Neuron (in vitro differentiated cells): ENCODE measurements around the gene NEDD4L.

Experiments
- H2AFZ ChIP-seq: one replicate; pipeline ENCODE4 v1.6.1; 2013; ENCODE audit warnings: low read depth, mild to moderate bottlenecking, inconsistent platforms, low read length, moderate library complexity
- H3K27me3 ChIP-seq: one replicate; pipeline ENCODE4 v1.6.1; 2013; ENCODE audit warnings: low read length; ENCODE audit not compliant: insufficient read depth
- H3K36me3 ChIP-seq: one replicate; pipeline ENCODE4 v1.6.1; 2013; ENCODE audit warnings: low read length; ENCODE audit not compliant: insufficient read depth
- H3K4me1 ChIP-seq: one replicate; pipeline ENCODE4 v1.6.1; 2013; ENCODE audit warnings: low read length; ENCODE audit not compliant: insufficient read depth
- H3K4me3 ChIP-seq: 2 replicates; pipeline ENCODE4 v1.5.1; 2013; ENCODE audit warnings: mild to moderate bottlenecking, low read length, moderate library complexity
- H3K9me3 ChIP-seq: one replicate; pipeline ENCODE4 v1.6.1; 2013; ENCODE audit warnings: low read length

Gene NEDD4L

DNA sequence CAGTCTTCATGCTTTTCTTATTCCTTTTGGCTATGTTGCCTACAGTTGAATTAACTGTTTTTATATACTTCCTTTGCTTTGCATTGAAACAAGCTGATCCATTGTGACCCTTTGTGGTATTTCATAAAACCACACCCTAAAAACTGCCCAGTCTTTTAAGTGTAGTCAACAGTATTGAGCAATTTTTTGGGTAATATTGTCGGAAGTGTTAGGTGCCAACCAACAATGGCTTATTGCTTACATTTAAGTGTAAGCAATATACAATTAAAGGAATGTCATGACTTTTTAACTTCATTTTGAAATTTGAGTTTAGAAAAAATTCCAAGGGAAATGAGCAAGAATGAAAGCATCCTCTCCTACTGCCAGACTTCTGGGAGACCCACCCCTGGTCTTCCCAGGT is 174.1 kb downstream of the NEDD4L start:
- Histone ChIP-seq H3K36me3 (no peaks in the 10 kb centered on the region), H2AFZ (no peak overlapping the region), H3K4me3 (no peak overlapping the region), H3K4me1 (peaks cover 2% of the 10 kb centered on the region), H3K9me3 (no peaks in the 10 kb centered on the region), H3K27me3 (no peaks in the 10 kb centered on the region)

DNA sequence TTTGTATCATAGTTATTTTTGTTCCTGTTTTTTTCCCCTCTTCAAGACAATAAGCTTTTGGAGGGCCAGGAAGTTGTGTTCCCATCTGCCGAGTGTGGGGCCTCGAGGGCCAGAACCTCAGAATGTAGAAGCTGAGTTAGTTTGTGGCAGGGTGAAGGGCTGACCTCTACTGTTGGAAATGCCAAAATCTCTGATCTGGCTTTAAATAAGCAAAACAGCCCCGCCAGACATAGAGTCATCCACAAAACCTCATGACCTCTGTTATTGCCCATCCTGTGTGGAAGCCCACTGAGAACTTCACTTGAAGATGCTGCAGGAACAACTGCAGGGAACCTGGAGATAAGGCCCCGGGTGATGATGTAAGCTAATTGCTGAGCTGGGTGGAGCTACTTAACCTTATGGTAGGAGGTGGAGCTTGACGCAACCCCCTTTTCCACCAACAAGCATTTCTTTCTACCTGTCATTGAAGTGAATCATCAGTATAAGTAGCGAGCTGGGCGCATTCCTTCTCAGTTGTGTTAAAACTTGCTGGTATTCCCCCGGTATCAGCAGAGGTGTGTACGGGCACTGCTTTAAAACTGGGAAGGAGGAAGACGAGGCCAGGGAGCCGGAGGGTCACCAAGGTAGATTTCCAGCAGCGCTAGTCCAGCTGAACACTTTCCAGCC is 177.2 kb downstream of the NEDD4L start:
- H3K9me3 ChIP-seq = no peaks in the 10 kb centered on the region
- no peaks in the 10 kb centered on the region for H3K27me3 ChIP-seq
- H3K4me3 ChIP-seq = no peak overlapping the region
- H3K36me3 ChIP-seq = no peaks in the 10 kb centered on the region
- peaks cover 14% of the 10 kb centered on the region for H3K4me1 ChIP-seq
- H2AFZ ChIP-seq = no peak overlapping the region

DNA sequence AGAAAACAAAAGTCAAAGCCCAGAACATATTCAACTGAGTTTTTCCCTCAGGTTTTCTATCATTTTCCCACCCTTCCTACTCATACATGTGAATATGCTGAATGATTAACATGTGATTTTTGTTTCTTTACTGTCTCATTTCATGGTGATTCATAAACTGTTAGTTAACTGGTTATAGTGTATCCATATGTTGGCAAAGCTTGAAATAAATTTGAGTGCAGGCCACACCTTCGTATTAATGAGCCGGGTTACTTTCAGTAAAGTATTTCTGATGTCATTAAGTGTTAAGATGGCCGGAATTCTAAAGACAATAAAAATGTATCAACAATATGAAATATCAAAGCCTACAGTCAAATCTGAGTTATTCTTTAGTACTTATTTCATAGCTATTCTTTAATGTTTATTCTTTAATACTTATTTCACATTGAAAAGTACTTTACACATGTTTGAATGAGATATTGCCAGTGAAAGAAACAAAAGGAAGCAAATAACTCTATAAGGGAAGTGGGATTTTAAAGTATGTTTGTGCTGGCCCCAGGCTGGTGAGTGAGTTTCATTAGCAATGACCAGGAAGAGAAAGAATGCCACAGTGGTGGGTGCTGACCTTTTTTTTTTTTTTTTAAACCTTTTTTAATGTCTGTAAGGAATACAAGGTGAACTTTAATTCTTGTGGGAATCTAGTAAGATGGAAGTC is 178.6 kb downstream of the NEDD4L start:
- Histone ChIP-seq H3K4me3 (no peak overlapping the region), H3K27me3 (no peaks in the 10 kb centered on the region), H3K36me3 (no peaks in the 10 kb centered on the region), H3K9me3 (no peaks in the 10 kb centered on the region), H2AFZ (no peak overlapping the region), H3K4me1 (peaks cover 12% of the 10 kb centered on the region)

DNA sequence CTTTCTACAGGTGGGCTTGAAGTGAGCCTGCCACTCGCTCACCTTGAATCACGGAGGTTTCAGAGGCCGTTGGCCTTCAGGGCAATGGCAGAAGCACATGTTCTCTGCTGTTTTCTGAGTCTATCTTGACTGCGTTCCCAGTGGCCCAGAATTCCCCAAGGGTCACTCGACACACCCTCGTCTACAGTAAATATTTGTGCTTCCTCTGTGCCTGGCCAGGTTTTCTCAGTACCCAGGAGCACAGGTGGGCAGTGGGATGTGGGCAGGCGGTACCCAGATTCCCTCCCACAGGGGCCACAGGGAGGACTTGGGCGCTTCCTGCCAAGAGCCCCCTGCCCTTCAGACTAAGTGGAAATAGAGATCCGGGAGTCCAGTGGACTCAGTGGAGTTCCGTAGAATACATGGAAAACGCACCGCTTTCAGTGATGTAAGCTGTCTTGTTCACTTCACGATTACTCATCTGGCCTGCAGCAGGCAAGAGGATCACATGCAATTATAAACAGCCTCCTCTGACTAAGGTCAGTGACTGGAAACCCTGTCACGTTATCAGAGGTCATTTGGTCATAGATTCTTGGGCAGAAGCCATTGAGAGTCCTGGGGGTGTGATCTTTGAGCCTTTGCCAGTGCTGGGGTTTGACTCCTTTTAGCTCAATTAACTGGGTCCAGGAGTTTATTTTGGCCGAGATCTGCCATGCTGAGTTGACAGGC is 179.8 kb downstream of the NEDD4L start:
- Histone ChIP-seq H3K27me3 (no peaks in the 10 kb centered on the region), H3K4me1 (peaks cover 12% of the 10 kb centered on the region), H3K4me3 (no peak overlapping the region), H3K9me3 (no peaks in the 10 kb centered on the region), H3K36me3 (no peaks in the 10 kb centered on the region), H2AFZ (no peak overlapping the region)

DNA sequence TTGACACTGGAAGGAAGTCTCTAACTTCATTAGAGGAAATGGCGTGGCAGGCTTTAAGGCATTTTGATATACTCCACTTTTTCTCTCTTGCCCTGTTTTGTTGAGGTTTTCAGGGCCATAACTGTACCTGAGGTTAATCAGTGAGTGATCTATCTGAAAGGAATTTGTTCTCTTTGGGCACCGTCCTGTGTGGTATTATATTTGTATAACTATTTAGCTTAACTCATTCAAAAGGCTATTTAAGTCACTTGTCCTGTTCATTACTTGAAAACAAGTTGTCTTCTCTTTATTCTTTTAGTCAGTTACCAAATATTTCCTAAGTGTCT is 180.4 kb downstream of the NEDD4L start:
- Histone ChIP-seq H2AFZ (no peak overlapping the region), H3K4me3 (no peak overlapping the region), H3K9me3 (no peaks in the 10 kb centered on the region)

DNA sequence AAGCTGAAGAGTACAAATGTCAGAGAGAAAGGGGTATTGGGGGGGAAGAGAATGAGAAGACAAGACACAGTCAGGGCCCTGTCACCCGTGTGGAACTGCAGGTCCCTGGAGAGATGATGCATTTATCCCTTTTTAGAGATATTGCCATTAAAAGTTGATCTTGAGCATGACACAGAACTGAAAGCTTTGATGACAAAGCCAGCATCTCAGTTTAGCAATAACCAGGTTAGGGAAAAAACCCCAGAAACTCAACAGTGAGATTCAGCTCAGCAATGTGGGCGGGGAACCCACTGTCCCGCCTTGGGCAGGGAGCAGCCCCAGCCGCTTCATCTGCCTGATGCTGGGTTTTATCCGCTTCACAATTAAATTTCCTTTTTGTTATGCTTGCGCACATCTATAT is 181.1 kb downstream of the NEDD4L start:
- Histone ChIP-seq H2AFZ (no peak overlapping the region), H3K36me3 (no peaks in the 10 kb centered on the region), H3K27me3 (no peaks in the 10 kb centered on the region), H3K4me1 (peaks cover 12% of the 10 kb centered on the region), H3K4me3 (no peak overlapping the region), H3K9me3 (no peaks in the 10 kb centered on the region)

More for the DNA sequence above, 180.4 kb downstream of the NEDD4L start:
- no peaks in the 10 kb centered on the region for H3K36me3 ChIP-seq
- peaks cover 12% of the 10 kb centered on the region for H3K4me1 ChIP-seq
- H3K27me3 ChIP-seq = no peaks in the 10 kb centered on the region

DNA sequence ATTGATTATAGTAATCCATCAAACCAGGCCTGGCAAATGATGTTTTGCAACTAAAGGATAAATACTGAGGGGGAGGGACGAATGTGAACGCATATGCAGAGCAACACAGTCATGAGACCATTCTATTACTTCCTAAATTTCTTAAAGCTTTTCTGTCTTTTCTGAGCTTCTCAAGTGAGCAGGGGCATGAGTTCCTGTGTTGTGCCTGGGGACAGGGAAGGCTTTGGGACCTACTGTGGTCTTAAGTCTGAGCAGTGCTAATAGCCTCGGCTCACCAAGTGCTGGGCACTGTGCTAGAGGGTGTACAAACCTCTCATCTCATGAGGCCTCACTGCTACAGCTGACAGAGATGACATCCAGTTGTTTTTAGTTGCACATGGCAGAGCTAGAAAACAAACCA is 182.4 kb downstream of the NEDD4L start:
- Histone ChIP-seq H3K4me1 (peaks cover 12% of the 10 kb centered on the region), H3K4me3 (no peak overlapping the region), H3K9me3 (no peaks in the 10 kb centered on the region), H2AFZ (no peak overlapping the region), H3K27me3 (no peaks in the 10 kb centered on the region), H3K36me3 (no peaks in the 10 kb centered on the region)

DNA sequence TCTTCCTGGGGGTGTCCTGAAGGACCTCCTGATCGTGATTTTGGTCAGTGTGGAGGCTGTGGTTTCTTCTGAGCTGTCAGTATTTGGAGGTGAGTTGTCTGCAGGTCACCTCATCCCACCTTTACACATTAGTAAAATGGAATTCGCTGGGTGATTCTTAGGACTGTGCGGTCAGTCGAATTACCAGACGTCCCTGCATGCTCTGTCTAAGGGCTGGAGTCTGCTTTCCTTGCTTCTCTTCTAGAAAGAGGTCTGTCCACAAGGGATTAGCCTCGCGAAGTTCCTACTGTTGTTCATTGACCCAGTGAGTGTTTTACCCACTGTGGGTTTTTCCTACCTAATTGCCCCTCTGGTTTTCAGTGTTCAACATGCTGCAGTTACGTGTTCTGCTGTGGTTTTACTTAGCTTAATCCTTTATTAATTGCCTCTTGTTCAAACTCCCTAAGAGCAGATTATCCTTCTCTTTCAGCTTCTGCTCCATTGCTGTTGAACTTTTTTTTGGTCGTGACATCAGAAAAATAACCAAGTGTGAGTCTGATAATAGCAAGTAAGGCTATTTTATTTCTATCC is 183.4 kb downstream of the NEDD4L start:
- no peaks in the 10 kb centered on the region for H3K36me3 ChIP-seq
- peaks cover 12% of the 10 kb centered on the region for H3K4me1 ChIP-seq
- no peaks in the 10 kb centered on the region for H3K27me3 ChIP-seq
- no peak overlapping the region for H2AFZ ChIP-seq
- H3K4me3 ChIP-seq = no peak overlapping the region
- no peaks in the 10 kb centered on the region for H3K9me3 ChIP-seq

DNA sequence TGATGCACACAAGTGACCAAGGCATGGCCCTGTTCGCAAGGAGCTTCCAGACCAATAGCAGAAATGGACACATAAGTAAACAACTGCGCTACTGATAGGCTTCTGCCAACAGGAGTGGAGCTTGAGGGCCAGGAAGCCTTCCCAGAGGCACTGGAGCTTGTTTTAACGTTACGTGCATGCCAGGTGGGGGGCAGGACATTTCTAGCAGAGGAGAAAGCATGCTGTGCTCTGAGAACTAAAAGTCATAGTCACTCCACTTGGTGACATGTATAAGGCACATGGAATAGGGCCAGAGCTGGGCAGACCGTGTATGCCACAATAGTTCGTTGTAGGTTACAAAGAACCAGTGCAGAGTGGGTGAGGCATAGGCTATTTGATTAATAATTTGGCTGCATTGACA is 184.2 kb downstream of the NEDD4L start:
- Histone ChIP-seq H3K27me3 (no peaks in the 10 kb centered on the region), H2AFZ (no peak overlapping the region), H3K4me1 (peaks cover 12% of the 10 kb centered on the region), H3K4me3 (no peak overlapping the region), H3K9me3 (no peaks in the 10 kb centered on the region), H3K36me3 (no peaks in the 10 kb centered on the region)

DNA sequence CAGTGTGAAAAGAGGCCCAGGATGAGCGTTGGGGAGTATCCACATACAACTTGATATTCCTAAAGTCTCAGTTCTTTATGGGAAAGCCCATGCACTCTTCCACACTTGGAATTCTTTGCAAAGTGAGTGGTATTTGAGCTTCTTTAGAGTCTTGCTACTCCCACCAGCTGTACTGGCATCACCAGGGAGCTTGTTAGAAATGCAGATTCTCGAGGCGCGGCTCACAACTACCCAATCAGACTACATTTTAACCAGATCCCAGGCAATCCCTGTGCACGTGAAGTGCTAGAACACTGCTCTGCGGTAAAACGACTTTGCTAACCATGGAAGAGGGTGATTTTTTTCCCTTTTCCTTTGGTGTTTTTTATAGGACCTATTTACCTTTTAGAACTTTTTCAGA is 184.7 kb downstream of the NEDD4L start:
- no peak overlapping the region for H2AFZ ChIP-seq
- H3K27me3 ChIP-seq = no peaks in the 10 kb centered on the region
- H3K4me3 ChIP-seq = no peak overlapping the region
- no peaks in the 10 kb centered on the region for H3K9me3 ChIP-seq
- H3K36me3 ChIP-seq = no peaks in the 10 kb centered on the region
- H3K4me1 ChIP-seq = peaks cover 9% of the 10 kb centered on the region

DNA sequence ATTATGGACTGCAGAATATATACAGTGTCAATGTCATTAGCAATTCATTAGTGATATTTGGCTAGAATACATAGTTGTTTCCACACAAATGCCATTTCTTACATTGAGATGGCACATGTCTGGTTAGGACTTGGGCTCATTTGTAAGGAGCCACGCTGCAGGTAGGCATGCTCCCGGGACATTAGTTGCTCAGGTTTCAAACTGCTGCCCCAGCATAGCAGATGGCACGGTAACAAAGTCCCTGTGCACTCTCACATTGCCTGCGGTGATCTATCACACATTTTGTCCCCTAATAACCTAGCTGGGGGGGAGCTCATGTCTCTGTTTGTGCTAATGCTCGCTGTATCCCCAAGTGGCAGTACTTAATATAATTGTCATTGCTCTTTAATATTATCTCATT is 185.1 kb downstream of the NEDD4L start:
- Histone ChIP-seq H3K27me3 (no peaks in the 10 kb centered on the region), H3K9me3 (no peaks in the 10 kb centered on the region), H2AFZ (no peak overlapping the region), H3K4me1 (peaks cover 5% of the 10 kb centered on the region), H3K36me3 (no peaks in the 10 kb centered on the region), H3K4me3 (no peak overlapping the region)

DNA sequence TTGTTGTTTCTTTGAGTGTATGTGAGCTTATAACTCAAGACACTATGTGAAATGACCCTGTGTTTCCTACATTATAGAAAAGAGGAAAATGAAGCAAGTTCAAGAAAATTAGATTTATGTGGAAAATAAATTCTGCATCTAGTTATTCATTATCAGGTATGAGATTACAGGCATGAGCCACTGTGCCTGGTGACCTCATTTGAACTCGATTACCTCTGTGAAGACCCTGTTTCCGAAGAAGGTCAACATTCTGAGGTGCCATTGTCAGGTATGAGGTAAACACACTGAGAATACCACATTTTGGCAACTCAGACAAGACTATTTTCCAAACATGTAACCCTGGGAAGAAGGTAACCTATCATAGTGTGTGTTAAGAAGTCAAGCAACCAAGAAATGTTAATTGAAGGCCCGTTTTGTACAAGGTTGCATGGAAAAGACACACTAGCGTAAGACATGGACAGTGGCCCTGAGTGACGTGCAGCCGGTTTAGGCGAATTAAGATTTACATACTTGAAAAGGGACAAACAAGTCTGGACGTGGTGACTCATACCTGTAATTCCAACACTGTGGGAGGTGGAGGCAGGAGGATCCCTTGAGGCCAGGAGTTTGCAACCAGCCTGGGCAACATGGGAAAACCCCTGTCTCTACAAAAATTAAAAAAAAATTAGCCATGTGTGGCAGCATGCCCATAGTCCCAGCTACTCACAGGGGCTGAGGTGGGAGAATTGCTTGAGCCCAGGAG is 186.6 kb downstream of the NEDD4L start:
- Histone ChIP-seq H3K4me3 (no peak overlapping the region), H3K27me3 (no peaks in the 10 kb centered on the region), H3K9me3 (no peaks in the 10 kb centered on the region), H3K36me3 (no peaks in the 10 kb centered on the region), H3K4me1 (no peaks in the 10 kb centered on the region), H2AFZ (no peak overlapping the region)

DNA sequence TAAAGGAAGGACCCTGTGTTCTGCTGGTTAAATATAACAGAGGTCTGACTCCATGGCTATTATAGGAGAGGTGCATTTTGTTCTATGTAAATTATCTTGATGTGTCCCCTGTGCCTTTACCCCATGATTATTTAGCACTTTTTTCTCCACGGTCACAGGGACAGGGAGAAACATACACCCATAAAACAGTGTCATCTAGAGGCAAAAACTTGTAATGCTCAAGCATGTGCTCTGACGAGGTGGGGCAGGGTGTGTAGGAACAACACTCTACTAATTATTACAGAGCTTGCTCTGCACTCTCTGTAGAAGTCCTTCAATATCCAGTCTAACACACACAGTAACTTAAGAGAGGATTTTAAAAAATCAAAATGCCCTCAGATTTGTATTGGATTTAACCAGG is 187.9 kb downstream of the NEDD4L start:
- Histone ChIP-seq H3K27me3 (no peaks in the 10 kb centered on the region), H2AFZ (no peak overlapping the region), H3K36me3 (no peaks in the 10 kb centered on the region), H3K9me3 (no peaks in the 10 kb centered on the region), H3K4me3 (no peak overlapping the region), H3K4me1 (no peaks in the 10 kb centered on the region)
